NCI-H82 (cell line): Measurements from ENCODE around the gene DPYSL3.

Experiments used
- DNase-seq: peaks from one replicate; lab custom pipeline; 2025; lab: John Stamatoyannopoulos, UW

Gene DPYSL3

GRCh38 chr5:147403651-147404640, 105.9 kb downstream of the DPYSL3 start:
- no peak for DNase-seq

GRCh38 chr5:147400881-147401280, 109.0 kb downstream of the DPYSL3 start:
- DNase-seq, result no peak

DNA sequence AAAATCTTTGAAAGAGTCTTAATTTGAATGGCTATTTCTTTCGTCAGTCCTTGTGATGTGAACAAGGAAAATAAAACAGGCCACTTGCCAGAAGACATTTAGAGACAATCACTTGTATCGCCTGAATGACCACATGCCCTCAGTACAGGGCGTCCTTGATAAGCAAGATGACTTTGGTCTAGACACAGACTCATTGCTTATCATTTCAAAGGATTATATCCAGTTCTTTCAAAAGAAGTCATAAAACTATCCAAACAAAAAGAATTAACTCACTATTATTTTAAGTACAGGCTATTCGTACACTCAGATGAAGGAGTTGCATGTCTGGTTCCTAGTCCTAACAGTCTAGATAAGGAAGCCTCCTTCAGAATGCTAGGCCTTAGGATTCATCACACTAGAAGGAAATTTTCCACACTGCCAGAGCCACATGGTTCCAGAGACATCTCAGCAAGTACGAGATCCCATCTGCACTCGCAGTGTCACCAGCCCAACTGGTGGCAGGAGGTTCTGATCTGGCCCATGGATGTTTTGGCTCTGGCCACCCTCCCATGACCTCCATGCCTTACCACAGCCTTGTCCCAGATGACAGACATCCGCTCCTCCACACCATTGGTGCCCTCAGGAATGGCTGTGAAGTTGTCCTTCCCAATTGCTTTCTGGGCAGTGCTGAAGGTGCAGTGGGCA, 109.6 kb downstream of the DPYSL3 start:
- DNase-seq, result no peak

DNA sequence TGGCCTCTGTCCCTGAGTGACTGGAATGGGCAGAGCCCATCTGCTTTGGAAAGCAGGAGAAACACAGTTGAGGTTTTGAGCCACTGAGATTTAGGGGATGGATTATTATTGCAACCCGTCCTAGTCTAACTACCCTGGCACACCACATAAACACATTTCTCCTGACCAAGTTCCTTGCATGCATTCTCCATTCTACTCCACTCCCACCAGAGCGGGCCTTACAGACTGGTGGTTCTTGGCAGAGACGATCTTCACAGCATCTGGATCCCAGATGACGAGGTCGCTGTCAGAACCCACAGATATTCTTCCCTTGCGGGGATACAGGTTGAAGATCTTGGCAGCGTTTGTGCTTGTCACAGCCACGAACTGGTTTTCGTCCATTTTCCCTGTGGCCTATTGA, 111.0 kb downstream of the DPYSL3 start:
- no peak for DNase-seq

DNA sequence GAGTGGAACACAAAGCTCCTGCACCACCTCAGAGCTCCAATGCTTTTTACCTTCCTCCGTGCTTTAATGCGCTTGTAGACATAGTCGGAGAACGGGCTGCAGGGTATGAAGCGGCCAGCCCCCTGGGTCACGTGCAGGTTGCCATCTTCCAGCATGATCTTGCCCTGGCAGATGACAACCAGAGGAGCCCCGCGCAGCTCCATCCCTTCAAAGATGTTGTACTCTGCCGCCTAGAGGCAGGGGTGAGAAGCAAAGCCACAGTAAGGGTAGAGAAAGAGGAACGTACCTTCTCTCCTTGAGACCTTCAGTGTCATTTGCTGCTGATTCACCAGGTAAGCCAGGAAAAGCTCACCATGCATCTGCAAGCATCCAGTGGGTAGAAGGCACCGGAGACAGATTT, 112.3 kb downstream of the DPYSL3 start:
- DNase-seq, result peak; percentile 19

DNA sequence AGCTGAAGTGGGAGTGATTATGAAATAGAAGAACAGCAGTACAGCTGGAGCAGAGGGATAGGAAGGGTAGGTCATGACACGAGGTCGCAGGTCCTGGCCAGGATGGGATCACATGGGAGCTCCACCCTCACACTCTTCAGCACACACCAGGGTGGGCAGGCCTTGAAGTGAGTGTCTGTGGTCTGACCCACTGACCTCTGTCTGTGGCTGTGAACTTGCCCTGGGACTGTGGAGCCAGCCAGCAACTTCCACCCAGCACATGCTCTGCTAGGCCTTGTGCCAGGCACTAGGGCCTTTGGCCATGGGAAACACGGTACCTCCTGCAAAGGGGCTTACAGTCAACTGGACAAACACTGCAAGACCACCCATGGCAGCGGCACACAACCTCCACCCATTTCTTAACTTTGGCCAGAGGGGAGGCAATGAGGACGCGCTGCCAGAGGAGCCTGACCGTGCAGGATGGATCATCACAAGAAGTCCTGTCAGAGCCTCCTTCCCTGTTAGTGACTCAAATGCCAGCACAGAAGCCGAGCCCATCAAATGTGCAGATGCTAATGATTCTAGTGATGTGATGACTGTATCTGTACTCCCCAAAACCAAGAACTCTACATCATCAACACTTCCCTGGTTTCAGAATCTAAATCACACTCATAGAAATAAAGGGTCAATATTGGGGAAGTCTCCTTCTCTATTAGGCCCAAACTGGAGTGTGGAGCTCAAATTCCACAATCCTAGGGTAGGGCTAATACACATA, 113.6 kb downstream of the DPYSL3 start:
- no peak for DNase-seq

- DNase-seq, result peak; percentile 11
Measured at GRCh38 chr5:147393874-147394672, 115.8 kb downstream of the DPYSL3 start.

DNA sequence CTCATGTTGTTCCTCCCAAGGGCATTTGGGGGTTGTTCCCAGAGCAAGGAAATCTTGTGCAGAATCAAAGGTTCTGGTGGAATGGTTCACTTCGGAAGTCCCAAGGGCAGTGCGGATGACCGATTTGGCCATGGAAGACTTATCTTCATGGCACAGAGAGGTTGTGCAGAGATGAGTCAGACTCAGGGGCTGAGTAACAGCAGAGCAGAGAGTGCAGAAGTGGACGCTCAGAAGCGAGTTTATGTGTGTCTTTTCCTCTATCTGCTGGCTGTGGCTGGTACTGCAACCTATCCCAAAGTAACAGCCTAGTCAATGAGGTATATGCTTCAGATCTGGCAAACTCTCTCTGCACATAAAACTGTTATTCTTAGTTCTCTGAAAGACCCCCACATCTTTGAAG, 118.1 kb downstream of the DPYSL3 start:
- DNase-seq, result peak; percentile 54

GRCh38 chr5:147390654-147391225, 119.1 kb downstream of the DPYSL3 start:
- DNase-seq, result no peak

GRCh38 chr5:147388184-147389108, 121.4 kb downstream of the DPYSL3 start:
- no peak for DNase-seq

DNA sequence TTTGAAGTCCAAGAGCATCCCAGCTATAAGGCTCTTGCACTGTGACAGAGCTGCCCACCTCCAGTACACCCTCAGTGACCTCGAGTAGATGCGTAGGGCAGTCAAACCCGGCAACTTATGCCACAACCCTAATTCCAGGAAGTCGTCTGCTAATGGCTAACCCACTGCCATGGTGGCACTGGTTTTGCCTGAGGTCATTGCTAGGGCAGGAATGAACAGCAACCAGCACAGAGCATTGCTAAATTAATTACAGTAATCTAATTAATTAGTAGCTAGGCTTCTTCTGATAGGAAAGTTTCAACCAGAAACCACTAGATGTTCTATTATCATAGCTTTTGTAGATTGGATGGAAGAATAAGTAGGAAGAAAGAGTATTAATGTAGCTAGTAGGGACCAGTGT, 122.8 kb downstream of the DPYSL3 start:
- peak; percentile 7 for DNase-seq

GRCh38 chr5:147384346-147385193, 125.3 kb downstream of the DPYSL3 start:
- peak; percentile 88 for DNase-seq

DNA sequence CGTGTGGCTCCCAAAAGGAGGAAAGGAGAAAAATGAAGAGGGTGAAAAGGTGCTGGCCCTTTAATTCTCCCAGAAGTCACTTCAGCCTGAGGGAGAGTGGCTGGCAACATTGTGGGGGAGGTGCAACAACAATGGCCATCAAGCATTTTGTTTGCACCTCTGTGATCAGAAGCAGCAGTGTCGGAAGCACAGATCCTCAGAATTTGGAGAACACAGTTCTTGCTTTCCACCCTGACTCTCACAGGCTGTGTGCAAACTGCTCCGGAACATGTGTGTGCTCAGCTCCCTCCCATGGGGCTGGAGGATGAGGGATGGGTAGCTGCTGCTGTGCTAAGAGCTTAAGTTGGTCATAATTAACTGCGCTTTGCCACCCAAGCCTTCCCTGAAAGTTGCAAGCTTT, 127.1 kb downstream of the DPYSL3 start:
- peak; percentile 40 for DNase-seq

GRCh38 chr5:147381555-147381954, 128.3 kb downstream of the DPYSL3 start:
- DNase-seq, result no peak

DNA sequence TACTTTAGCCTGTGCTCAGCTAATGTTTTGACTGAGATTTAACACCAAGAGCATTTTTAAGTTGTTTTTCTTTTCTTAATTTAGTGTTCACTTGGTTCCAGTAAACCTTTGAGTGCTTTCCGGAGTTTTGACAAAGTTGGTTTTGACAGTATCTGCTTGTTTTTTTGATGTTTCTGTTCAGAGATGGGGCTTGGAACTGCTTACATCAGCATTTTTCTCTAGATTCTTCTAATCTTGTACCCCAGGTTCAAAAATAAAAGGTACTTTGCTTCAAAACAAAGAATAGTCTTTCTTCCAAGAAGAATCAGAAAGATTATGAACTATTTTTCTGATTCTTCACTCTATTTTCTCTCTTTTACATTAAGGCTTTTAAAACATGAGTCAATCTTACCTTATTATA, 132.2 kb downstream of the DPYSL3 start:
- no peak for DNase-seq

GRCh38 chr5:147375151-147375550, 134.7 kb downstream of the DPYSL3 start:
- DNase-seq, result no peak

- DNase-seq, result no peak
Measured at GRCh38 chr5:147373328-147373727, 136.5 kb downstream of the DPYSL3 start.

DNA sequence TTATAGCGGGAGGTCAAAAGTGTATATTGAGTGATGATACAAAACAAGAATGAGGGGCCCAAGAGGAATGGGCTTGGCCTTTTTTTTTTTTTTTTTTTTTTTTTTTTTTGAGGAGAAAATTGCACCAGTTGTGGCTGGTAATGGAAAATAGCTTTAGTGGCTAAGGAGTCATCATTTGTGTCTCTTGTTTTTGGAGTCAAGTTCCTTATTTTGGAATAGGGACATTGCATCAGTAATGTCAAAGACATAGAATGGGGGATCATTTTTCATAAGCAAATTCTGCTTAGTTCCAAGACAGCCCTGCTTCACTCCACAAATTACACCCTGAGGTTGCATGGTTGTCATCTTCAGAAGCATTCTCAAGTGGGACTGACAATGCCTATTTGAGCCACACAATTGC, 137.7 kb downstream of the DPYSL3 start:
- DNase-seq, result no peak

DNA sequence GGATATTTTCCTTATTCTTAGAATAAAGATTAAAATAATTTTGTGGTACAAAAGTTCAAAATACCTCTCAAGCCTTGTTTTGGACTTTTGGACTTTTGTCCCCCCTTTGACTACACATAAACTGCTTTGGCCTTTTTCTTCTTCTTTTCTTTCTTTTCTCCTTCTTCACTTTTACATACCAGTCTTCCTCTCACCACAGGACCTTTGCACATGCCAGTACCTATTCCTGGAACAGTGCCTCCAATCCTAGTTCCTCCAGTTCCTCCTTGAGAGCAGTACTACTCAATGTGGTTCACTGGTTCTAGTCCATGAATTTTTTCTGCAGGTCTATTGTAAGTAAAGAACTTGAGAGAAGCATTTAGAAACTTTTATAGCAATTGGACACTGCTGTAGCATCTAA, 138.6 kb downstream of the DPYSL3 start:
- DNase-seq, result no peak
